H1 (cell line): ENCODE measurements around the gene PCGF3. TPM values are rescaled to one million over a fixed set of nuclear protein-coding genes. Genes with fewer than 3 reads are reported as not detected.

ENCODE experiments used
- RNF2 ChIP-seq: fragments of 200-900, 300-1000 bp; sonication (generic); IDR thresholded peaks from 2 replicates; pipeline ENCODE4 v1.7.1; 2016; ENCODE audit warnings: borderline replicate concordance, low read depth, mild to moderate bottlenecking, antibody characterized with exemption, low read length; ENCODE audit not compliant: poor library complexity, severe bottlenecking; ENCODE audit errors: missing control alignments
- polyA plus RNA-seq, 7 experiments: library from polyadenylated mRNA; depleted of rRNA in 3 of 7; stranded (reverse) in 5 of 7; unstranded in 2 of 7; fragments of >200 nt in 5 of 7; fragments of 200-250 nt in 2 of 7; gene quantifications; 1 replicate in 5 of 7; 2 replicates in 1 of 7; 4 replicates in 1 of 7; pipeline versions ENCODE4 v1.2.1 to v1.2.3, GENCODE V29; 2011 to 2013; ENCODE audit warnings: missing spikeins in 2 of 7, mixed read lengths in 2 of 7
- total RNA-seq: library from RNA; stranded (reverse); fragmentation: NEBNext Ultra II Directional; extraction: Animal tissue kit (Norgen Biotek cat#: 25700); gene quantifications from 2 replicates; pipeline ENCODE4 v1.2.1, GENCODE V29; 2021

PCGF3 gene
- total and polyA plus RNA-seq, 2 of the 8 experiments (the other 6 are each of a cell fraction or from before 2014, with no cell fraction given), result 52.7 to 52.9 TPM

DNA sequence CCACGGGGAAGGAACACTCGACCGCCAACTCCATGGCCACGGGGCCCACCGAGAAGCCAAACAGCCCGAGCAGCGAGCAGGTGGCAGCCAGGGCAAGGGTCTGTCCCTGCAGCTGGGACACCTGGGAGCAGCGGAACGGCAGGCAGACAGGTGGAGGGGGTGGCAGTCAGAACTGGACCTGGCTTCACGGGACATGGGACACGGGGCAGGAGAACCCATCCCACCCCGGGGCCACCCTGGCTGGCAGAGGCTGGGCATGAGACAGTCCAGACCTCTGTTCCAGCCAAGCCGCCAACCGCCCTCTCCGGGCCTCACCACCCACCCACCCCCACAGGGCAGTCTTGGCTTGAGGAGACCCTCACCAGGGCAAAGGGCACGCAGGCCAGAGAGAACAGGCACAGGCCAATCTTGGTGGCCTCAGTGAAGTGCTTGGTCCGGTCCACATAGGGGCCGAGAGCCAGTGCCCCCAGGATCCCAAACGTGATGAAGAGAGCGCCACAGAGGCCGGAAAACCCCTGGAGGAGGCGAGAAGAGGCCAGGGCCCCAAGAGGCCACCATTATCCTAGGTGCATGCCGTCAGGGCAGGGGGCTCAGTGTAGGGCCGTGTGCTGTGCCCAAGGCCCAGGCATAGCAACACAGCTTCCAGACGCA lies 22.3 kb upstream of the PCGF3 start (continued):
- TF ChIP-seq RNF2, result no peak
